ENCODE data around the gene CEP104. TPM values are rescaled to one million over a fixed set of nuclear protein-coding genes. Genes with fewer than 3 reads are reported as not detected.

CEP104 gene
- total RNA-seq, 1 donor from 2014 or later, result 35.4 TPM

DNA sequence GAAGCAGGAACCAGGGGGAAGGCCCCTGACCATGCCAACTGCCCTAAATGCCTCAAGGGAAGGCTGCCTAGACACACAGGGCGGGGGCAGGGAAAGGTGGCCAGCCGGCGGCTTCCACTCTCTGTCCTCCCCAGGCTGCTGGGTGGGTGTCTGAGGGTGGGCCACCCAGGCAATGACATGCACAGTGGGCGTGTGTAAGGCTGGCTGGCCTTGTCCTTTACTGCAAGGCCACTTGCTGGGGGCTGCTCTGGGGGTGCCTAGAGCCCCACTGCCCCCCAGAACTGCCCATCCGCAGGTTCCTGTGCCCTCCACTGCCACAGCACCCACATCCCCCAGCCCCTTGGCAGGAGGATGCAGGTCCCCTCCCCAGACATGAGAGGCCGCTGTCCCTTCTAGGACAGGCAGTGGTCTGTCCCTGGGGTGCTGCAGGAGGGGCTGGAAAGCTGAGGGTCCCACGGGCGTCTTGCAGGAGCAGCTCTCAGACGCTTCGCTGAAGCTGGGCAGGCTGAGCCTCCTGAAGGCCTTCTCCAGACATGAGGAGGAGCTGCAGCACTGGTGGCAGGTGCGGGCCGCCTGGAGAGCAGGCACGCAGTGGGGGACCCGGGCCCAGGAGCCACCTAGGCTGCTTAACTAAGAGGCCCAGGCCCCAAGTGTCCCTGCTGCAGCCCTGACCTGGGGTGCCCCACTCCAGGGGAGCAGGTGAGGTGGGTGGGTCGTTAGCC, 94.7 kb downstream of the CEP104 start:
- Mint-ChIP-seq H3K4me3 (ENCODE audit: low read depth) (no peak overlapping the region), H3K36me3 (ENCODE audit: low read depth) (no peaks in the 10 kb centered on the region), H3K27ac (no peak overlapping the region), H3K27me3 (ENCODE audit: low read depth) (peaks cover 3% of the 10 kb centered on the region), H3K9me3 (no peaks in the 10 kb centered on the region), H3K4me1 (ENCODE audit: low read depth) (no peaks in the 10 kb centered on the region)
- DNase-seq (ENCODE audit: low spot score), result no peak
- intact Hi-C loops (cut with micrococcal nuclease), result no loop called here

Other genes with a start within 250 kb of the CEP104 start
- gene MEGF6, start 245.7 kb downstream of the CEP104 start, total RNA-seq, result 1.7 and 1.9 TPM in 2 replicates
- 7.0 and 7.1 TPM in 2 replicates for gene TPRG1L, start 232.2 kb downstream of the CEP104 start, total RNA-seq
- 38.7 and 42.2 TPM in 2 replicates for gene WRAP73, start 207.1 kb downstream of the CEP104 start, total RNA-seq
- gene TP73, start 204.7 kb downstream of the CEP104 start, total RNA-seq, result 2.4 and 2.5 TPM in 2 replicates
- 0.07 TPM in 1 of 2 replicates, not detected in the other for gene CCDC27, start 104.8 kb downstream of the CEP104 start, total RNA-seq
- gene SMIM1, start 84.5 kb downstream of the CEP104 start, total RNA-seq, result 1.4 and 2.3 TPM in 2 replicates
- 40.4 and 41.3 TPM in 2 replicates for gene LRRC47, start 60.7 kb downstream of the CEP104 start, total RNA-seq
- gene DFFB, start 265 bp upstream of the CEP104 start, total RNA-seq, result 15.2 and 17.3 TPM in 2 replicates
- 44.0 and 44.9 TPM in 2 replicates for gene C1orf174, start 43.1 kb upstream of the CEP104 start, total RNA-seq

Data from activated T-helper 2 cell treated with anti-CD3 and anti-CD28 coated beads, Interferon-gamma antibody, Interleukin-2, Interleukin-4, amounts not matched to agents 10 μg/mL and 5 μg/mL and 100 μg/mL, durations not matched to agents 14 hours and 24 hours and 36 hours (primary cell).